Peyer's patch (tissue), 4 donors: ENCODE results near the gene GRIK4. TPM values are rescaled to one million over a fixed set of nuclear protein-coding genes. Genes with fewer than 3 reads are reported as not detected.

Source experiments
- DNase-seq, 3 donors: peaks; one replicate each; pipeline ENCODE4 v3.0.0-alpha.2; 2017 to 2019
- H3K27ac ChIP-seq, 4 donors: fragments of 200-600 bp; sonication (generic); one replicate each; pipeline ENCODE4 v1.5.1; 2016 to 2019
- H3K27me3 ChIP-seq, 2 donors: fragments of 200-600 bp; sonication (generic); one replicate each; pipeline ENCODE4 v1.5.1; 2019
- H3K36me3 ChIP-seq, 3 donors: fragments of 200-600 bp; sonication (generic); one replicate each; pipeline ENCODE4 v1.5.1; 2016 to 2019
- H3K4me1 ChIP-seq, 4 donors: fragments of 200-600 bp; sonication (generic); one replicate each; pipeline ENCODE4 v1.5.1; 2016 to 2019
- H3K4me3 ChIP-seq, 4 donors: fragments of 200-600 bp; sonication (generic); 1 replicate in 3 of 4; 2 replicates in 1 of 4; pipeline ENCODE4 v1.5.1; 2016 to 2019; ENCODE audit warnings: mild to moderate bottlenecking in 1 of 4
- H3K9me3 ChIP-seq, 4 donors: fragments of 200-600 bp; sonication (generic); one replicate each; pipeline ENCODE4 v1.5.1; 2016 to 2019; ENCODE audit warnings: mild to moderate bottlenecking in 1 of 4
- CTCF ChIP-seq, 6 experiments: fragments of 450-650 bp in 4 of 6; fragments of 200-600 bp in 2 of 6; sonication (generic) in 1 of 6; IDR thresholded peaks; one replicate each; pipeline ENCODE4 v1.5.1; 2017 to 2019; ENCODE audit warnings: antibody characterized with exemption in 6 of 6, mild to moderate bottlenecking in 3 of 6, moderate library complexity in 1 of 6
- POLR2A ChIP-seq, 2 donors: fragments of 450-650 bp; IDR thresholded peaks; one replicate each; pipeline ENCODE4 v1.5.1; 2017; ENCODE audit warnings: antibody characterized with exemption in 2 of 2, mild to moderate bottlenecking in 2 of 2, moderate library complexity in 2 of 2
- total RNA-seq, 4 donors: library from RNA; depleted of rRNA; stranded (reverse); fragments of >200 nt; gene quantifications; one replicate each; pipeline ENCODE4 v1.1.0, GENCODE V29; 2016

The GRIK4 gene
- total RNA-seq, 4 donors from 2014 or later: 0.40 to 2.5 TPM; not detected in 2

- H3K36me3 ChIP-seq: no peaks in the 10 kb centered on the region
- H3K9me3 ChIP-seq: no peaks in the 10 kb centered on the region
- TF ChIP-seq POLR2A (IDR thresholded peaks at IDR 0.05): no peak
- TF ChIP-seq CTCF (IDR thresholded peaks at IDR 0.05): no peak
- H3K4me3 ChIP-seq: no peak overlapping the region
- no peak overlapping the region for H3K27ac ChIP-seq
- H3K27me3 ChIP-seq: no peaks in the 10 kb centered on the region
- DNase-seq: no peak
- no peaks in the 10 kb centered on the region for H3K4me1 ChIP-seq
These were observed 6.8 kb downstream of the GRIK4 start for GRCh38 chr11:120518356-120518755.

GRCh38 chr11:120519474-120519873 lies 7.9 kb downstream of the GRIK4 start:
- Histone ChIP-seq H3K4me3 (no peak overlapping the region), H3K27me3 (no peaks in the 10 kb centered on the region), H3K36me3 (no peaks in the 10 kb centered on the region), H3K27ac (no peak overlapping the region), H3K9me3 (no peaks in the 10 kb centered on the region), H3K4me1 (no peaks in the 10 kb centered on the region)
- TF ChIP-seq CTCF (IDR thresholded peaks at IDR 0.05): no peak
- no peak for TF ChIP-seq POLR2A (IDR thresholded peaks at IDR 0.05)
- no peak for DNase-seq

GRCh38 chr11:120520091-120520822 lies 8.7 kb downstream of the GRIK4 start:
- H3K36me3 ChIP-seq: no peaks in the 10 kb centered on the region
- H3K4me1 ChIP-seq: no peaks in the 10 kb centered on the region
- no peak overlapping the region for H3K4me3 ChIP-seq
- TF ChIP-seq POLR2A (IDR thresholded peaks at IDR 0.05) (no peak), CTCF (IDR thresholded peaks at IDR 0.05) (no peak)
- H3K9me3 ChIP-seq: no peaks in the 10 kb centered on the region
- H3K27me3 ChIP-seq: no peaks in the 10 kb centered on the region
- no peak for DNase-seq
- H3K27ac ChIP-seq: no peak overlapping the region

GRCh38 chr11:120521176-120521575 lies 9.6 kb downstream of the GRIK4 start:
- DNase-seq: no peak
- Histone ChIP-seq H3K27ac (no peak overlapping the region), H3K4me1 (no peaks in the 10 kb centered on the region), H3K36me3 (no peaks in the 10 kb centered on the region), H3K9me3 (no peaks in the 10 kb centered on the region), H3K27me3 (no peaks in the 10 kb centered on the region), H3K4me3 (no peak overlapping the region)
- TF ChIP-seq POLR2A (IDR thresholded peaks at IDR 0.05): no peak
- TF ChIP-seq CTCF (IDR thresholded peaks at IDR 0.05): no peak

- Histone ChIP-seq H3K27ac (no peak overlapping the region), H3K9me3 (no peaks in the 10 kb centered on the region), H3K4me3 (no peak overlapping the region), H3K27me3 (no peaks in the 10 kb centered on the region), H3K36me3 (no peaks in the 10 kb centered on the region), H3K4me1 (peaks cover 0 to under 1% (median 0%) of the 10 kb centered on the region in 4 donors)
- DNase-seq: no peak
- no peak for TF ChIP-seq CTCF (IDR thresholded peaks at IDR 0.05)
- TF ChIP-seq POLR2A (IDR thresholded peaks at IDR 0.05): no peak
These were observed 10.5 kb downstream of the GRIK4 start for GRCh38 chr11:120522021-120522420.
